GM12878 (cell line): ENCODE data around the gene NAMPT.

Experiments
- ASH2L ChIP-seq: fragments of 300-600, 200-600 bp; sonication (generic); IDR thresholded peaks from 2 replicates; pipeline ENCODE4 v1.6.1; 2017; ENCODE audit warnings: low read depth, mild to moderate bottlenecking, borderline replicate concordance
- BHLHE40 ChIP-seq, 2 experiments: fragments of 450-650 bp in 1 of 2; IDR thresholded peaks; 2 replicates each; pipeline ENCODE4 v1.6.1; 2011 to 2017; ENCODE audit warnings: low read depth in 2 of 2, borderline replicate concordance in 1 of 2, improper control_type of control experiment in 1 of 2, low read length in 1 of 2, mild to moderate bottlenecking in 1 of 2
- CTCF ChIP-seq, 3 experiments: IDR thresholded peaks in 2 of 3; conservative IDR thresholded peaks in 1 of 3; 2 replicates each; pipeline ENCODE4 v1.5.1; 2011; ENCODE audit warnings: low read depth in 3 of 3, low read length in 3 of 3, mild to moderate bottlenecking in 3 of 3, control low read depth in 2 of 3, moderate library complexity in 2 of 3, inconsistent platforms in 1 of 3, mixed read lengths in 1 of 3; ENCODE audit not compliant: control insufficient read depth in 2 of 3, insufficient read depth in 1 of 3; ENCODE audit errors: extremely low read depth in 1 of 3
- FOXM1 ChIP-seq: IDR thresholded peaks from 2 replicates; pipeline ENCODE4 v1.6.1; 2012; ENCODE audit warnings: low read depth, mild to moderate bottlenecking, inconsistent platforms, low read length, moderate library complexity
- MLLT1 ChIP-seq: fragments of 450-650 bp; IDR thresholded peaks from 2 replicates; pipeline ENCODE4 v1.6.1; 2016; ENCODE audit warnings: mild to moderate bottlenecking
- MXI1 ChIP-seq: fragments of 150-350 bp; IDR thresholded peaks from 2 replicates; pipeline ENCODE4 v1.6.1; 2011; ENCODE audit warnings: low read depth, mild to moderate bottlenecking, inconsistent platforms, low read length, improper control_type of control experiment
- REST ChIP-seq: IDR thresholded peaks from 2 replicates; pipeline ENCODE4 v1.6.1; 2012; ENCODE audit warnings: mild to moderate bottlenecking, low read depth, low read length
- RFX5 ChIP-seq: IDR thresholded peaks from 2 replicates; pipeline ENCODE4 v1.6.1; 2011; ENCODE audit warnings: low read depth, low read length, improper control_type of control experiment
- SIN3A ChIP-seq: IDR thresholded peaks from 2 replicates; pipeline ENCODE4 v1.6.1; 2012; ENCODE audit warnings: low read depth, low read length, improper control_type of control experiment
- USF2 ChIP-seq: IDR thresholded peaks from 2 replicates; pipeline ENCODE4 v1.6.1; 2011; ENCODE audit warnings: low read depth, low read length, improper control_type of control experiment, borderline replicate concordance
- ZNF384 ChIP-seq: IDR thresholded peaks from 2 replicates; pipeline ENCODE4 v1.6.1; 2012; ENCODE audit warnings: low read depth, mild to moderate bottlenecking, low read length, improper control_type of control experiment, borderline replicate concordance

GRCh38 chr7:106236065-106236464 is 48.7 kb downstream of the NAMPT start:
- TF ChIP-seq CTCF (IDR thresholded peaks at IDR 0.05 in 2 of 3, conservative IDR thresholded peaks at IDR 0.05 in 1 of 3; ENCODE audit: control insufficient read depth in 2 of 3, extremely low read depth in 1 of 3, insufficient read depth in 1 of 3, low read depth in 3 of 3, low read length in 3 of 3), result no peak
- no peak for TF ChIP-seq RFX5
- TF ChIP-seq SIN3A, result no peak
- TF ChIP-seq ZNF384, result no peak
- TF ChIP-seq USF2, result no peak
- TF ChIP-seq REST, result no peak
- no peak for TF ChIP-seq FOXM1
- TF ChIP-seq BHLHE40 (IDR thresholded peaks at IDR 0.05; ENCODE audit: borderline replicate concordance in 1 of 2, low read depth in 2 of 2, low read length in 1 of 2), result no peak
- no peak for TF ChIP-seq MXI1
- TF ChIP-seq ASH2L, result no peak
- no peak for TF ChIP-seq MLLT1
